HepG2 (cell line): Measurements from ENCODE around the gene ACD. TPM values are rescaled to one million over a fixed set of nuclear protein-coding genes. Genes with fewer than 3 reads are reported as not detected.

Experiments
- ELF1 ChIP-seq: sonication (generic); formaldehyde crosslinking; IDR thresholded peaks from 2 replicates; pipeline ENCODE4 v1.4.0; 2020; ENCODE audit warnings: missing genetic modification reagents
- ETS1 ChIP-seq: sonication (generic); formaldehyde crosslinking; IDR thresholded peaks from 2 replicates; pipeline ENCODE4 v1.4.0; 2020; ENCODE audit warnings: missing genetic modification reagents
- FOXC1 ChIP-seq: sonication (generic); formaldehyde crosslinking; IDR thresholded peaks from 2 replicates; pipeline ENCODE4 v1.8.0; 2022; ENCODE audit warnings: mild to moderate bottlenecking, missing genetic modification reagents, borderline replicate concordance
- NFE2L2 ChIP-seq: fragments of 150-350 bp; IDR thresholded peaks from 2 replicates; pipeline ENCODE4 v1.6.1; 2014; ENCODE audit warnings: low read length
- NPAS2 ChIP-seq: sonication (generic); formaldehyde crosslinking; IDR thresholded peaks from 2 replicates; pipeline ENCODE4 v1.8.0; 2022; ENCODE audit warnings: mild to moderate bottlenecking, missing genetic modification reagents, borderline replicate concordance
- PAXIP1 ChIP-seq: sonication (generic); formaldehyde crosslinking; conservative IDR thresholded peaks from 2 replicates; pipeline ENCODE4 v1.4.0; 2020; ENCODE audit warnings: mild to moderate bottlenecking, missing genetic modification reagents, moderate library complexity
- PCBP1 ChIP-seq: fragments of 200-400 bp; formaldehyde crosslinking; IDR thresholded peaks from 2 replicates; pipeline ENCODE4 v1.6.1; 2017; ENCODE audit warnings: mild to moderate bottlenecking, low read depth, low read length, borderline replicate concordance
- POLR2AphosphoS2 ChIP-seq: IDR thresholded peaks from 2 replicates; pipeline ENCODE4 v1.6.1; 2011; ENCODE audit warnings: low read depth, low read length, improper control_type of control experiment
- PRDM10 ChIP-seq: sonication (generic); formaldehyde crosslinking; IDR thresholded peaks from 2 replicates; pipeline ENCODE4 v1.4.0; 2020; ENCODE audit warnings: low read depth, missing genetic modification reagents
- SNAPC2 ChIP-seq: sonication (generic); formaldehyde crosslinking; IDR thresholded peaks from 2 replicates; pipeline ENCODE4 v1.8.1; 2022; ENCODE audit warnings: mild to moderate bottlenecking, missing genetic modification reagents
- SP1 ChIP-seq, 2 experiments: fragments of 450-650 bp in 1 of 2; sonication (generic) in 1 of 2; formaldehyde crosslinking in 1 of 2; IDR thresholded peaks; 2 replicates each; pipeline versions ENCODE4 v1.4.0 to v1.6.1; 2016 to 2020; ENCODE audit warnings: missing genetic modification reagents in 1 of 2
- ZNF224 ChIP-seq: sonication (generic); formaldehyde crosslinking; IDR thresholded peaks from 2 replicates; pipeline ENCODE4 v1.5.0; 2020; ENCODE audit warnings: mild to moderate bottlenecking, missing genetic modification reagents
- ZNF317 ChIP-seq: sonication (generic); formaldehyde crosslinking; IDR thresholded peaks from 2 replicates; pipeline ENCODE4 v1.5.0; 2020; ENCODE audit warnings: mild to moderate bottlenecking, missing genetic modification reagents
- ZNF414 ChIP-seq: sonication (generic); formaldehyde crosslinking; IDR thresholded peaks from 2 replicates; pipeline ENCODE4 v1.5.0; 2020; ENCODE audit warnings: missing genetic modification reagents
- ZNF496 ChIP-seq: sonication (generic); formaldehyde crosslinking; IDR thresholded peaks from 2 replicates; pipeline ENCODE4 v1.8.1; 2023; ENCODE audit warnings: mild to moderate bottlenecking, moderate library complexity, missing genetic modification reagents; ENCODE audit not compliant: insufficient replicate concordance
- ZNF549 ChIP-seq: sonication (generic); formaldehyde crosslinking; IDR thresholded peaks from 2 replicates; pipeline ENCODE4 v1.5.0; 2020; ENCODE audit warnings: missing genetic modification reagents
- ZNF572 ChIP-seq: sonication (generic); formaldehyde crosslinking; IDR thresholded peaks from 2 replicates; pipeline ENCODE4 v1.5.1; 2020; ENCODE audit warnings: mild to moderate bottlenecking, missing genetic modification reagents
- ZNF580 ChIP-seq: IDR thresholded peaks from 2 replicates; pipeline ENCODE4 v1.6.1; 2016; ENCODE audit warnings: low read depth, borderline replicate concordance
- polyA plus RNA-seq, 8 experiments: library from polyadenylated mRNA; depleted of rRNA in 3 of 8; stranded (reverse) in 7 of 8; unstranded in 1 of 8; fragments of >200 nt; fragmentation: Illumina TruSeq in 4 of 8; extraction: Trizol in 4 of 8; gene quantifications; 2 replicates each; pipeline versions ENCODE4 v1.2.1 to v1.2.3, GENCODE V29; 2011 to 2016; ENCODE audit warnings: low read depth in 4 of 8, missing spikeins in 1 of 8, mixed read lengths in 1 of 8; ENCODE audit not compliant: insufficient read depth in 1 of 8
- total RNA-seq, 5 experiments: library from RNA; depleted of rRNA; stranded (reverse); fragments of >200 nt; fragmentation: Illumina TruSeq; extraction: Trizol; gene quantifications; 2 replicates each; pipeline ENCODE4 v1.2.3, GENCODE V29; 2016; ENCODE audit warnings: low read depth in 1 of 5

The ACD gene
- total and polyA plus RNA-seq, 2 of the 13 experiments (the other 11 are each of a cell fraction or from before 2014, with no cell fraction given), result 32.6 to 38.3 TPM

GRCh38 chr16:67659675-67660563 is at the start of gene ACD (continued):
- TF ChIP-seq PRDM10 (CRISPR knock-in tag) (no peak), ETS1 (no peak), SNAPC2 (CRISPR knock-in tag) (peak; percentile 30; the same call in 1 of the 2 replicates), FOXC1 (peak; percentile 87; the same call in 1 of the 2 replicates), ZNF572 (peak; percentile 84), ZNF317 (CRISPR knock-in tag) (peak; percentile 64; the same call in 1 of the 2 replicates), ZNF496 (no peak), ZNF224 (CRISPR knock-in tag) (no peak; the same call in 1 of the 2 replicates), NPAS2 (CRISPR knock-in tag) (no peak), PAXIP1 (CRISPR knock-in tag) (peak; percentile 77), ZNF580 (peak; percentile 69), ZNF414 (no peak), PCBP1 (0 out of 2 replicates have a peak, but pooled peaks have one; percentile 22), ZNF549 (no peak), POLR2AphosphoS2 (no peak), ELF1 (CRISPR knock-in tag) (peak; percentile 82), NFE2L2 (no peak), SP1 (IDR thresholded peaks at IDR 0.05) (no peak), SP1 (CRISPR knock-in tag; IDR thresholded peaks at IDR 0.05) (peak; percentile 88)
